ENCODE measurements around the gene CDH26. TPM values are rescaled to one million over a fixed set of nuclear protein-coding genes. Genes with fewer than 3 reads are reported as not detected.

The CDH26 gene
- total and polyA plus RNA-seq, 9 of the 15 experiments (the other 6 are each of a cell fraction or from before 2014, with no cell fraction given): 0.07 to 0.13 (median 0.10) TPM; not detected in 4

GRCh38 chr20:60046860-60047259 lies 88.6 kb downstream of the CDH26 start (continued):
- TF ChIP-seq RREB1 (CRISPR knock-in tag; IDR thresholded peaks at IDR 0.05) (no peak), ZNF717 (CRISPR knock-in tag; IDR thresholded peaks at IDR 0.05) (no peak), PRDM10 (IDR thresholded peaks at IDR 0.05; ENCODE audit: partially characterized antibody) (no peak)
